ENCODE data around the gene SORCS1.

SORCS1 gene

GRCh38 chr10:107092321-107092720 is 72.2 kb downstream of the SORCS1 start:
- Mint-ChIP-seq H3K36me3 (ENCODE audit: insufficient read depth) (no peaks in the 10 kb centered on the region), H3K4me1 (ENCODE audit: low read depth in 2 of 2) (no peaks in the 10 kb centered on the region), H3K27me3 (no peaks in the 10 kb centered on the region), H3K4me3 (no peak overlapping the region), H3K9me3 (peaks cover 15 to 16% of the 10 kb centered on the region in 2 donors), H3K27ac (no peak overlapping the region)
- DNase-seq, result no peak
- no peak for ATAC-seq (replicated peaks)

GRCh38 chr10:107091126-107091525 is 73.4 kb downstream of the SORCS1 start:
- no peak for ATAC-seq (replicated peaks)
- Mint-ChIP-seq H3K4me1 (ENCODE audit: low read depth in 2 of 2) (no peaks in the 10 kb centered on the region), H3K27ac (no peak overlapping the region), H3K27me3 (no peaks in the 10 kb centered on the region), H3K9me3 (peaks cover 15 to 16% of the 10 kb centered on the region in 2 donors), H3K36me3 (ENCODE audit: insufficient read depth) (no peaks in the 10 kb centered on the region), H3K4me3 (no peak overlapping the region)
- DNase-seq, result no peak

DNA sequence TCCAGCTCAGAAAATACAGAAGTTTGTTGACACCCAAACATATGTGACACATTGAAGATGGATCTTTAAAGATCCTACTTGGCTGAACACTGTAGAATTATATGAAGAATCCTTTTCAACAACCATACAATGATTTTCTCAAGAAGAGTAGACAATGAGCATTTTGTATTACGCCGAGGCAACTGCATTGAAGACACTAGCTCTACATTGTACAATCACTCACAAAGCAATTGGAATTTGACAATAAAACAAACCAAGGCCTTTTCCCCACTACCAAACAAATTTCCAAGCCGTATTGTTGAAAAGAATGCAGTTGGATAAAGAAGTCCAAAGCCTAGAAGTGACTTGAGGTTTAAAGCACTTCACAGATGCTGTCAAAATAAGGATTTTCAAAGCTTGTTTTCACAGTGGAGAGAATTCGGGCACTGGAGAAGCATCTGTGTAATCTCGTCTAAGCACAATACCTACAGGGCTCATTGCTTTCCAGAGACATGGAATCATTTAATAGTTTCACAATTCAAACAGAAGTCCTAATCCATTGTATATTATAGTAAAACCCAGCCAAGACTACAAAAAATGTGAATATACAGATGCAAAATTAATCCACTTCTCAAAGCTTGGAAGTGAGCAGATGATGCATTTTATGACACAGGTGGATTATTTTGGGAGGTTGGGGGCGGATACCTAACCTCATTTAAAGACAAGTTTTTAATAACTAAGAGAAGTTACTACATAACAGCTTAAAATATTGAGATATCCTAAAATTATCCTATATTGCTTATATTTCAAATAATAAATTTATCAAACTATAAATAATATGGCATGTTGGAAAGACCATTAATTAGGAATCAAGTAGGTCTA is 78.6 kb downstream of the SORCS1 start:
- DNase-seq (no peak), ATAC-seq (replicated peaks) (no peak)
- Mint-ChIP-seq H3K36me3 (ENCODE audit: insufficient read depth) (no peaks in the 10 kb centered on the region), H3K4me1 (ENCODE audit: low read depth in 2 of 2) (no peaks in the 10 kb centered on the region), H3K4me3 (no peak overlapping the region), H3K9me3 (peaks cover 6 to 8% of the 10 kb centered on the region in 2 donors), H3K27ac (no peak overlapping the region), H3K27me3 (no peaks in the 10 kb centered on the region)

- Mint-ChIP-seq H3K4me3 (no peak overlapping the region), H3K27me3 (no peaks in the 10 kb centered on the region), H3K4me1 (ENCODE audit: low read depth in 2 of 2) (no peaks in the 10 kb centered on the region), H3K27ac (no peak overlapping the region), H3K9me3 (peaks cover 0 to 4% of the 10 kb centered on the region in 2 donors), H3K36me3 (ENCODE audit: insufficient read depth) (no peaks in the 10 kb centered on the region)
- DNase-seq (no peak), ATAC-seq (replicated peaks) (no peak)
Observed at GRCh38 chr10:107083388-107084009, 81.0 kb downstream of the SORCS1 start.

- Mint-ChIP-seq H3K36me3 (ENCODE audit: insufficient read depth) (no peaks in the 10 kb centered on the region), H3K27me3 (no peaks in the 10 kb centered on the region), H3K4me1 (ENCODE audit: low read depth in 2 of 2) (no peaks in the 10 kb centered on the region), H3K9me3 (no peaks in the 10 kb centered on the region), H3K27ac (no peak overlapping the region), H3K4me3 (no peak overlapping the region)
- DNase-seq (no peak), ATAC-seq (replicated peaks) (no peak)
Observed at GRCh38 chr10:107081644-107082043, 82.9 kb downstream of the SORCS1 start.

DNA sequence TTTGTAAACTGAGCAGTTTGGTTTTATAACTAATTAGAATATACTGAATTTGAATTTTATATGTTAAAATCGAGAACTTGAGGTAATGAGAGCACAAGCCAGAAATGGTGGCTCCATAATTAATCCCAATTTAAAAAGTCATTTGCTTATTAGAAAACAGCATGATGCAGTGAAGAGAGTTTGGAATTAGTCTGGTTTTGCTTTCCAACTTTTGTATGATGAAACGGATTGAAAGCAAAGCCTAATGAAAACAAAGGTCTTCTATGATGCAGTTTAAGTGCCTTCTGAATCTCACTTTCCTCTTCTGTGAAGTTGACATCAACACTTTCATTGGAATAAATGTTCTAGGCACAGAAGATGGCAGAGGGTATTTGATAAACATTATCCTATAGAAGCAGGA is 89.4 kb downstream of the SORCS1 start:
- Mint-ChIP-seq H3K4me3 (no peak overlapping the region), H3K9me3 (peaks cover 0 to 2% of the 10 kb centered on the region in 2 donors), H3K27me3 (no peaks in the 10 kb centered on the region), H3K4me1 (ENCODE audit: low read depth in 2 of 2) (no peaks in the 10 kb centered on the region), H3K27ac (no peak overlapping the region), H3K36me3 (ENCODE audit: insufficient read depth) (no peaks in the 10 kb centered on the region)
- no peak for ATAC-seq (replicated peaks)
- no peak for DNase-seq

- Mint-ChIP-seq H3K9me3 (peaks cover 0 to 2% of the 10 kb centered on the region in 2 donors), H3K4me1 (ENCODE audit: low read depth in 2 of 2) (no peaks in the 10 kb centered on the region), H3K27ac (no peak overlapping the region), H3K4me3 (no peak overlapping the region), H3K27me3 (no peaks in the 10 kb centered on the region), H3K36me3 (ENCODE audit: insufficient read depth) (no peaks in the 10 kb centered on the region)
- DNase-seq, result no peak
- ATAC-seq (replicated peaks), result no peak
Observed at GRCh38 chr10:107072786-107073185, 91.7 kb downstream of the SORCS1 start.

DNA sequence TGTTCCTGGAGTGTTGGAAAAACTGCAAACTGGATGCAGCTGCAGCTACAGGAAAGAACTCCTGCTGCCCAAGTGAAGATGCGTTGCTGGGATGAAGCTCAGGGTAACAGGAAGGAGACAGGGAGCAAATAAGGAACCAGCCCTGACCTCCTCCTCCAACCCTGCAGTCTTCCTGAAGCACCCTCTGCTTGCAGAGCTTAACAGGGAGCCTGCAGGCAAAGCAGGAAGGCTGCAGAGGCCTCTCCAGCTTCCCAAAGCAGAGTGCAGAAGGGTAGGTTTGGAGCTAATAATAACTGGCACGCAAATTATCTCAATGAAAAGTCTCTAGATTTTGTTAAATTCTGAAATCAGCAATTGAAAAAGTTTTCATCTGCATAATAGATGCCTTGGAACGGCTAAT is 92.5 kb downstream of the SORCS1 start:
- no peak overlapping the region for H3K4me3 Mint-ChIP-seq
- no peaks in the 10 kb centered on the region for H3K36me3 Mint-ChIP-seq (ENCODE audit: insufficient read depth)
- H3K9me3 Mint-ChIP-seq, result peaks cover 0 to 2% of the 10 kb centered on the region in 2 donors
- H3K4me1 Mint-ChIP-seq (ENCODE audit: low read depth in 2 of 2), result no peaks in the 10 kb centered on the region
- H3K27me3 Mint-ChIP-seq, result no peaks in the 10 kb centered on the region
- ATAC-seq (replicated peaks) (no peak), DNase-seq (no peak)
- no peak overlapping the region for H3K27ac Mint-ChIP-seq

- DNase-seq (no peak), ATAC-seq (replicated peaks) (no peak)
- Mint-ChIP-seq H3K27me3 (no peaks in the 10 kb centered on the region), H3K4me1 (ENCODE audit: low read depth in 2 of 2) (no peaks in the 10 kb centered on the region), H3K9me3 (peaks cover 0 to 2% of the 10 kb centered on the region in 2 donors), H3K4me3 (no peak overlapping the region), H3K27ac (no peak overlapping the region), H3K36me3 (ENCODE audit: insufficient read depth) (no peaks in the 10 kb centered on the region)
Observed at GRCh38 chr10:107071301-107071700, 93.2 kb downstream of the SORCS1 start.

GRCh38 chr10:107067843-107068242 is 96.7 kb downstream of the SORCS1 start:
- ATAC-seq (replicated peaks) (no peak), DNase-seq (no peak)
- H3K4me1 Mint-ChIP-seq (ENCODE audit: low read depth in 2 of 2), result no peaks in the 10 kb centered on the region
- no peak overlapping the region for H3K4me3 Mint-ChIP-seq
- no peaks in the 10 kb centered on the region for H3K27me3 Mint-ChIP-seq
- no peak overlapping the region for H3K27ac Mint-ChIP-seq
- H3K36me3 Mint-ChIP-seq (ENCODE audit: insufficient read depth), result no peaks in the 10 kb centered on the region
- peaks cover 2 to 8% of the 10 kb centered on the region in 2 donors for H3K9me3 Mint-ChIP-seq

DNA sequence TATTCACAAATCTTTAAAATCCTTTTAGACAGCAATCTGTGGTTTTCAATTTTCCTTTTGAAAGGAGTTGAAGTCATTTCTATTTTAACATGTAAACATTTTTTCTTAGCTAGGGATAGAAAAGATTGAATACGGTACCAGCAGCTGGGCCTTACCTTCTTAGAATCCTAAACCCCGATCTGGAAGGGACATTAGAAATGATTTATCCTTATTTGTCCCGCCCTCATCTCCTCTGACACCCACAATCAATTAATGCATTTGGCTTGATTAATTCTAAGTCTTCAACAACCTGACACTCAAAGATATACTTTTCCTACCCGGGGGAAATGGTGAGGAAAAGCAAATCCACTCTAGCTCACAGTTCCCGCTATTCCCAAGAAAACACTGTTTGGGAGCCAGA is 100.4 kb downstream of the SORCS1 start:
- DNase-seq (no peak), ATAC-seq (replicated peaks) (no peak)
- H3K27ac Mint-ChIP-seq, result no peak overlapping the region
- no peaks in the 10 kb centered on the region for H3K36me3 Mint-ChIP-seq (ENCODE audit: insufficient read depth)
- H3K9me3 Mint-ChIP-seq, result peaks cover 0 to 8% of the 10 kb centered on the region in 2 donors
- no peak overlapping the region for H3K4me3 Mint-ChIP-seq
- H3K4me1 Mint-ChIP-seq (ENCODE audit: low read depth in 2 of 2), result no peaks in the 10 kb centered on the region
- no peaks in the 10 kb centered on the region for H3K27me3 Mint-ChIP-seq

DNA sequence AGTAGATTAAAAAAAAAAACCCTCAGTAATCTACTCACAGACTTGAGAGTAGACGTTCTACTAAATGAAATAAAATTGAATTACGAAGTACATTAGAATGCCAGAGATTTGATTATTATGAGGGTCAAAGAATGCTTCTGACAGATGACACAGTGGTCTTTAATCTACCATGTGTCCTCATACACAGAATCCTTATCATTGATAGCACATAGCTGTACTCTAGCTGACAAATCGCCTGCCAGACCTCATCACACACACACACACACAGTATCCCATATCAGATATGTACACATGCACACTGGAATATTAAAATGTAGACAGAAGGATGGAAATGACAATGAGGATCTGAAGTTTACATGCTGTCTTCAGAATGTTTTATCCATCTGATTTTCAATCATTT is 104.6 kb downstream of the SORCS1 start:
- Mint-ChIP-seq H3K27ac (no peak overlapping the region), H3K4me1 (ENCODE audit: low read depth in 2 of 2) (no peaks in the 10 kb centered on the region), H3K36me3 (ENCODE audit: insufficient read depth) (no peaks in the 10 kb centered on the region), H3K9me3 (peaks cover 0 to 1% of the 10 kb centered on the region in 2 donors), H3K4me3 (no peak overlapping the region), H3K27me3 (no peaks in the 10 kb centered on the region)
- DNase-seq (no peak), ATAC-seq (replicated peaks) (no peak)

DNA sequence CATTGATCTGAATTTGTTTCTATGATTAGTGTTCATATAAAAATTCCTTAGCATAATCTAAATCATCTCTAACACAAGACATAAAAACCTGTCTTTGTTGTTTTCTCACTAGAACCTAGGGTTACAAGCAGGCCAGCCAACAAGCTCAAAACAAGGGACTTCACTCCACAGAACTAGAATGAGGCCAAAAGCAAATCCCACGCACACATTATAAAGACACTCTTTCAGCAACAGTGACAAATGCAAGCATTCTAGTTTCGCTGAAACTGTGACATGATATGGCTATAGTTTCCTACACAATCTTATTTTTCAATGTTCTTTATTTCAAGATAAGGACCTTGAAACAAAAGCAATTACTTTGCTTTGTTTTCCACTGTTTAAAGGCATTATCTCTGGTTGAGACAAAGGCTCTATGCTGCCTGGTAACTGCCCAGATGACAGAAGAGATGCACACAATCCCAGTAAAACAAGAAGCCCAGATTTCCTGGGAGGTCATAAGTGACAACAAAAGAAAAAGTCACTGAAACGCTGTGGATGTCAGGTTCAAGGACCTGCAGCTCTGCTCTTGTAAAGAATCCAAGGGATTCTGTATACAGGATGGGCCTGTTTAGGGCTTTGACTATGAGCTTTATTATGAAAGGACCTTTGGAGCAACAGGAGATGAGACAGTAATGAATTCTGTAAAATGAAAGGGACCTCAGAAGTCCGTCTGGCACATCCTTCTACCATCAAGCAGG is 105.3 kb downstream of the SORCS1 start:
- H3K9me3 Mint-ChIP-seq, result peaks cover 0 to 1% of the 10 kb centered on the region in 2 donors
- no peak for DNase-seq
- H3K4me3 Mint-ChIP-seq, result no peak overlapping the region
- H3K27ac Mint-ChIP-seq, result no peak overlapping the region
- no peaks in the 10 kb centered on the region for H3K4me1 Mint-ChIP-seq (ENCODE audit: low read depth in 2 of 2)
- no peaks in the 10 kb centered on the region for H3K27me3 Mint-ChIP-seq
- ATAC-seq (replicated peaks), result no peak
- H3K36me3 Mint-ChIP-seq (ENCODE audit: insufficient read depth), result no peaks in the 10 kb centered on the region

Data from effector memory CD8-positive, alpha-beta T cell (primary cell).